GM18499 (cell line): ENCODE results near the gene CLIC3.

Source experiments
- ATAC-seq: cut with Tn5 transposase; IDR thresholded peaks from one replicate; pipeline ENCODE4 v1.9.1; 2021; ENCODE audit warnings: moderate number of reproducible peaks; ENCODE audit not compliant: insufficient read depth, unreplicated experiment

Gene CLIC3

GRCh38 chr9:136971746-136972145, 24.6 kb downstream of the CLIC3 start:
- ATAC-seq = no peak

DNA sequence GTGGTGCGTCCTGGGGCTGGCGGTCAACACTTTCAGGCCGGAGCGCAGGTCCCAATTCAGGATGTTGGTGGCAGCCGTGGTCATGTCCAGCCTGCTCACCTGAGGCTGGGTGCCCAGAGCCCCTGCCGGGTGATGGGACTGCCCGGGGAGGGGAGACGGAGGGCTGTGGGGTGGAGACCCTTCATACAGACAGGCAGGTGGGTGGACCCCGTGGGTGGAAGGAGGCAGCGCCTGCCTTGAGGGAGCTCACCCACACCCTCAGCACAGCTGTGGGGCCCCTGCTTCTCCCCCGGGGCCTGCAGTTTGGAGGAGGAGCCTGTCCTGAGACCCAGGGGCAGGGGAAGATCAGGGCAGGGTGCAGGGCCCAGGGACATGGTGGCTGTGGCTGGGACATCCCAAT, 26.0 kb downstream of the CLIC3 start:
- ATAC-seq = no peak

DNA sequence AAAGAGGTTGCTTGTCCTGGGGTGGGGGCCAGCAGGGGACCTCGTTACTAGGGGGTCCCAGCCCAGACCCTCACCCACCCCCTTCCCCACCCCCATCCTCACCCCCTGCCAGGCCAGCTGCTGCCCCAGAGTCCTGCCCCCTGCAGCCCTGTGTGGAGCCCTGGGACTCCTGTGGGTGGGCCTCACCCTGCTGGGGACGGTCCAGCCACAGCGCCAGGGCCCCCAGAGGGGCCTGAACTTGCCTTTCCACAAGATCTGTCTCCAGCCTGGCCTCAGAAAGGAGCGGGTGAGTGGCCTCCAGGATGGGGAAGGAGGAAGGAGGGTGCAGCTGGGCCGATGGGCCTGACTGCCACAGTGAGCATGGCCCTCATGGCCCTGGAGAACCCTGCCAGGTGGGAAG, 26.6 kb downstream of the CLIC3 start:
- no peak for ATAC-seq

GRCh38 chr9:136969150-136969549, 27.2 kb downstream of the CLIC3 start:
- no peak for ATAC-seq

GRCh38 chr9:136968333-136969127, 27.8 kb downstream of the CLIC3 start:
- no peak for ATAC-seq

DNA sequence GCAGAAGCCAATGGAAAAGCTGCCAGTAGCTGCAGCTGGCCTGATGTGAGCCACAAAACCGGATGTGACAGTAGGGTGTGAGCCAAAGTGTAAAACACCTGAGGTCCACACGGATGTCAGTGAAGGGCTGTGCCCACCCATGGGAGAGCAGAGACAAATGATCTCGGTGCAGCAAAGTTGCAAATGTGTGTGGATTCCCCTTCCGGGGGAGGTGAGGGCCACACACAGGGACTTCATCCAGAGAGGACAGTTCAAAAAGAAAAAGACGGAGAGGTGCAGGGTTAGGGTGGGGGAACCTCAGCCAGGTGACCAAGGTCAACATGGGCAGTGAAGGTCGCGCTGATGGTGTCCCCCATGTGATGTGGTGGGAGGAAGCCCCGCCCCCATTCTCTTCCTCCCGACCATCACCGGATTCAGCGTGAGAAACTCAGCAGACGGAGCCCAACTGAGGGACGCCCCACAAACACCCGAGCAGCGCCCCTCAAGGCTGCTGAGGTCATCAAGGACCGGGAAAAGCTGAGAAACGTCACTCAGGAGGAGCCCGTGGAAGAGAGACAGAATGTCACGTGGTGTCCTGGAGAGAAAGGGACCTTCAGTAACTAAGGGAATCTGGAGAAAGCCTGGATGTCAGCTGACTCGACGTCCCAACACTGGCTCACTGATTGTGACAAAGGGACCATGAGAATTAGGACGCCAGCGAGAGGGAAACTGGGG, 30.4 kb downstream of the CLIC3 start:
- no peak for ATAC-seq

- no peak for ATAC-seq
Observed at GRCh38 chr9:136964833-136965422, 31.4 kb downstream of the CLIC3 start.

DNA sequence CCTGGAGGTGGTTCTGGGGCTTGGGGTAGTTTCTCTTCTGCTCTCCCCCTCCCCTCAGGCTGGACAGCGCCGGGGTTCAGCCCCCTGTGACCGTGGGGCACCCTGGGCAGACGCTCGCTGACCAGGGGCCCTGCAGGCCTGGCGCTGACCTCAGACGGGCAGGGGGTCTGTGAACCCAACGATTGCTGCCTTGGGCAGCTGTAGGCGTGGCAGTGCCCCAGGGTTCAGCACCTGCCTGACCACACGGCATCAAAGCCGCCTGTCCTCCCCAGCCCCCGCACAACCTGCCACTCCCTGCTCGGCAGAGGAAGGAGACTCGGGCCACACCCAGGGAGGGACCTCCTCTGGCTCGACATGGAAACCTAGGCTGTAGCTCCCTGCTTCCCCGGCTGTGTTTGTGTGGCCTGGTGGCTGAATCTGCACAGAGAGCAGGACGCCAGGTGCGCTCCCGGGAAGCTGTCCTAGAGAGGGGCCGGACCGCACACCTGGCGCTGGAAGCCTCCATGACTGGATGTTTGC, 32.1 kb downstream of the CLIC3 start:
- ATAC-seq = no peak

DNA sequence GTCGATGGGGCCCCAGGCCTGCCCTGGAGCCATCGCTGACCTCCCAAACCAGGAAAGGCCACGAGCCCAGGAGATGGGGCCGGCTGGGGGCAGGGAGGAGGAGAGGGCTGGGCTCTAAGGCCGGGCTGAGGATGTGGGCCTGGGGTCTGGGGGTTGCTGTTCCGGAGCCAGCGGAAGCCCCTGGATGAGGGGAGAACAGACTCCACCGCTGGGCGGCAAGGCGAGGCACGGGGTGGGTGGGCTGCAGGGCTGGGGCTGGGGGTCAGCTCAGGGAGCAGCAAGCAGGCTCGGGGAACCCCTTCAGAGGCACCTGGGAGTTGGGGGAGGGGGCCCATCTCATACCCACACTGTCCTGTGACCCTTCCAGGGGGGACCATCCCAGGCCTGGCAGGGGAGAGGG, 32.6 kb downstream of the CLIC3 start:
- ATAC-seq = no peak

DNA sequence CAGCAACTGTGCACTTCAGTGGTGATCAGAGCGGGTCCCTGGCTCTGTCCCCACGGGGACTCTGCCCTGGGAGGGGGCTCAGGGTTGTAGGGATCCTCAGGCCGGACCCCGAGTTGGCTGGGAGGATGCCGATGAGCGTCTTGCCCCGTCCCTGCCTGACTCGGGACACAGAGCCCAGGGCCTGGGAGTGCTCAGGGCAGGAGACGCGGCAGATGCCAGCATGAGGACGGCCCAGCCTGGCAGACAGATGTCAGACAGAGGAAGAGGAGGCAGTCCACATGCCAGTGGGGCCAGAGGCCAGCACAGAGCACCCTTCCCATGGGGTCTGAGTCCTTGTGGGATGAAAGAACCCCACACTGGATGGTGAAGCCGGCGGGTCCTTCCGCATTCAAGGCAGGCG, 33.0 kb downstream of the CLIC3 start:
- no peak for ATAC-seq

DNA sequence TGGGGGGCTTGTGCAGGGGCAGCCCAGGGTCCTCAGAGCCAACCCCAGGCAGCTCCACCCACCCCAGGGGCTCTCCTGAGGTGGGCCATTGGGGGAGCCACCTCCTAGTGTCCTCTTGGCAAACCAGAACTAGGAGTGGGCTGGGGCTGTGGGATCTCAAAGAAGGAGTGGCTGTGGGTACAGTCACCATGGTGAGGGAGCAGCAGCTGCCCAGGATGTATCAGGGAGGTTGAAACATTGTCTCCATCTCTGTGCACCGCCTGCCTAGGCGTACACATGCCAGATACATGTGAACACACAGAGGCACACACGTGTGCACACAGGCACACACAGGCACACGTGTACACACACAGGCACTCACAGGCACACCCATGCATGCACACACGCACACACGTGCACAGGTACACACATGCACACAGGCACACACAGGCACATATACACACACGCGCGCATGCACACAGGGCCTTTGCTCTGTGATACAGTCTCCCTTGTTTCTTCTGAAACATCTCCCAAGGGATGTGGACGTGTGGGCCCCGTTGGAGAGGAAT, 33.6 kb downstream of the CLIC3 start:
- no peak for ATAC-seq

DNA sequence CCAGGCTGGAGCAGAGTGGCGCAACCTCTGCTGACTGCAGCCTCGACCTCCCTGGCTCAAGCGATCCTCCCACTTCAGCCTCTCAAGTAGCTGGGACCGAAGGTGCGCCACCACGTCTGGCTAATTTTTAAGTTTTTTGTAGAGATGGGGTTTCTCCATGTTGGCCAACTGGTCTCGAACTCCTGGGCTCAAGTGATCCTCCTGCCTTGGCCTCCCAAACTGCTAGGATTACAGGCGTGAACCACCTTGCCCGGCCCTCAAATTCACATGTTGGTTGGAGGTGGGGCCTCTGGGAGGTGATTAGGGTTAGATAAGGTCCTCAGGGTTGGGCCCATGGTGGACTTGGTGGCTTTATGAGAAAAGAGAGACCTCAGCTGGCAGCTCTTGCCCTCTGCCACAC, 34.2 kb downstream of the CLIC3 start:
- no peak for ATAC-seq

- ATAC-seq = no peak
Observed at GRCh38 chr9:136961279-136962065, 34.9 kb downstream of the CLIC3 start.

DNA sequence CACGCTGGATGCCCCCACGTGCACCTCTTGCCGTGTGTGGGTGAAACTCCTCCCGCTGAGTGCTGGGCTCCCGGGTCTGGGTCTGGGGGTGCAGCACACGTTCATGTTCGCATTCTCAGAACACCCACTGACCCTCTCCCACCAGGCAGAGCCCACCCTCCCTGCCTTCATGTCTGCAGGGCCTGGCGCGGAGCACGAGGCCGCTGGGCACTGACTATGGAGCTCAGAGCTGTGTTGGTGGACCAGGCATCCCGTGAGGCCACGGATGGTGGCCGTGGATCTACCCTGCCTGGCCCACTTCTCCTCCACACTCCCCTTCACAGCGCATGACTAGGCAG, 35.5 kb downstream of the CLIC3 start:
- ATAC-seq = no peak

DNA sequence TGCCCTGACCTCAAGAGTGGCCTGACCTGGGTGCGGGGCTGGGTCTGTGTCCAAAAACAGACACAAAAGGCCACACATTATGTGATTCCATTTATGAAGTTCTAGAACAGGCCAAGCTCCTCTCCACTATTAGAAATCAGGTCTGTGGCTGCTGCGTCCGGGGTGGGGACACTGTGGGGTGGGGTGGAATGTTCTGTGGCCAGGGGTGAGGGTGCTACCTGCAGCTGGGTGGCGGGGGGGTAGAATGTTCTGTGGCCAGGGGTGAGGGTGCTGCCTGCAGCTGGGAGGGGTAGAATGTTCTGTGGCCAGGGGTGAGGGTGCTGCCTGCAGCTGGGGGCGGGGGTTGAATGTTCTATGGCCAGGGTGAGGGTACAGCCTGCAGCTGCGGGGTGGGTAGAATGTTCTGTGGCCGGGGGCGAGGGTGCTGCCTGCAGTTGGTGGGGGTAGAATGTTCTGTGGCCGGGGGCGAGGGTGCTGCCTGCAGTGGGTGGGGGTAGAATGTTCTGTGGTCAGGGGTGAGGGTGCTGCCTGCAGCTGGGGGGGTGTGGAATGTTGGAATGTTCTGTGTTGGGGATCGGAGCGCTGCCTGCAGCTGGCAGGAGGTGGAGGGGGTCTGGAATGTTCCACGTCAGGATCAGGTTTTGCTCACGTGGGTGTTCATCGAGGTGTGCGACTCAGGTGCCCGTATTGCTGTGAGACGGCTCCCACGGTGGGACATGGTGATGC, 36.0 kb downstream of the CLIC3 start:
- no peak for ATAC-seq

DNA sequence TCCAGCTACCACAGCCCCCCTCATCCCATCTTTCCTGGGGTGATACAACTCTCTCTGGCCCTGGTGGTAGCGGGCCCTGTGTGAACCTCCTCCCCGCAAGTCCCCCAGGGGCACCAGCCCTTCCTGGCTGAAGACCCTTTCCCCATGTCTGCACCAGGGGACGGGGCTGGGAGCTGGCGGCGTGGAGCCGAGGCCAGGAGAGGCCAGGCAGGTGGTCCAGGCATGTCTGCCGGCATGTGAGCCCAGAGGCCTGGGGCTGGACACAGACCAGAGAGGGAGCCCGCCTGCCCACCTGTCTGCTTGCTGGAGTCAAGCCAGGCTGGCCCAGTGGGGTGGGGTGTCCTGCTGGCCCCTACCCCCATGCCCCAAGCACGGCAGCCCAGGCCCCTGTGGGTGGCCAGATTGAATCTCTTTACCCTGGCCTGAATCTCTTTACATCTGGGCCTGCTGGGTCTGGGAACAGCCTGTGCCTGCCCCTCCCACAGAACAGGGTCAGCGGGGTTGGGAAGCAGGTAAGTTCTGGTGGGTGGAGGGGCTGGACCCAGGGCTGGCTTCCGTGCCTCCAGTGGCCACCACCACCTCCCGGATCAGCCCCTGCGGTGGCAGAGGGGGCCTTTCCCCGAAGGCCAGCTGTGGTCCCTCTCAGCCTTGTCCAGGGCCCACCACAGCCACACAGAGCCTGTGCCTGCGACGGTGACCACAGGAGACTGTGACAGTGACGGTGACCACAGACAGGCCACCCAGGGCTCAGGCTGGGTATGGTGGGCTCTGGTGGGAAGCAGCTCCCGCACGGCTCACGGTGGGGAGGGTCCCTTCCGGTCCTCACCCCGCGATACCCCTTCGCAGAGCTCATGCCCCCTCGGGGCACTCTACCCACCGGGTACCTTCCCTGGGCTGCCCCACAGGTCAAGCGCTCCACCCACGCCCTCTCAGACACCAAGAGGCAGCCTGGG, 37.2 kb downstream of the CLIC3 start:
- ATAC-seq = no peak

GRCh38 chr9:136958473-136958872, 37.9 kb downstream of the CLIC3 start:
- no peak for ATAC-seq

DNA sequence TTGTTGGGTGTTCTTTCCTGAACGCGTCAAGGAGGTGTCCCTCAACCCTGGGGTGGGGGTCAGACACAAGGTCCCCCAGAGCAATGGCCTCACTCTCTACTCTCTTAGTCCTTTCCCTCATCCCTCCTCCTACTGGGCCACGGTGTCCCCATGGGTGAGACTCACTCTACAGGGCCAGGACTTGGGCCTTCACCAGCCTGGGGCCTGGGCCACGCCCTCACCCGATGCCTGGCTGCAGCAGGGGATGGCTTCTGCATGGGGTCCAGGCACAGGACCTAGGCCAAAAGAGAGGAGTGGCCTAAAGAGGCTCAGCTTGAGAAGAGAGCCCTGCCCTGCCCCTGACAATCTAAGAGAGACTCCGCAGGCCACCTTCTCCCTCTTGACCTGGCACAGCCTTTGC, 38.5 kb downstream of the CLIC3 start:
- no peak for ATAC-seq

DNA sequence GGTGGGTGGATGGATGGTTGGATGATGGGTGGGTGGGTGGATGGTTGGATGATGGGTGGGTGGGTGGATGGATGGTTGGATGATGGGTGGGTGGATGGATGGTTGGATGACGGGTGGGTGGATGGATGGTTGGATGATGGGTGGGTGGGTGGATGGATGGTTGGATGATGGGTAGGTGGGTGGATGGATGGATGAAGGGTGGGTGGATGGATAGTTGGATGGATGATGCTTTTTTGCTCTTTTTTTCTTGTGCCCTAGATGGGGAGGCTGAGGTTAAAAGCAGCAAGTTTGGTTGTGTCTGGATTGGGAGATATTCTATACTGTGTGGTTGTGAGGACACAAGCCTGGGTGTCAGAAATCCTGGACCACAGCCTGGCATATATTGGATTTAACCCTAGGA, 38.9 kb downstream of the CLIC3 start:
- no peak for ATAC-seq
